GM21390 (cell line): Measurements from ENCODE around the gene MAP4K4.
"Not testable (repeated sequence)": the region's sequence is repeated elsewhere in the genome, so short reads cannot be mapped to it uniquely, and the experiment has no call there.

Experiments
- ATAC-seq: cut with Tn5 transposase; IDR thresholded peaks from one replicate; pipeline ENCODE4 v1.9.1; 2021; ENCODE audit not compliant: unreplicated experiment

The MAP4K4 gene

DNA sequence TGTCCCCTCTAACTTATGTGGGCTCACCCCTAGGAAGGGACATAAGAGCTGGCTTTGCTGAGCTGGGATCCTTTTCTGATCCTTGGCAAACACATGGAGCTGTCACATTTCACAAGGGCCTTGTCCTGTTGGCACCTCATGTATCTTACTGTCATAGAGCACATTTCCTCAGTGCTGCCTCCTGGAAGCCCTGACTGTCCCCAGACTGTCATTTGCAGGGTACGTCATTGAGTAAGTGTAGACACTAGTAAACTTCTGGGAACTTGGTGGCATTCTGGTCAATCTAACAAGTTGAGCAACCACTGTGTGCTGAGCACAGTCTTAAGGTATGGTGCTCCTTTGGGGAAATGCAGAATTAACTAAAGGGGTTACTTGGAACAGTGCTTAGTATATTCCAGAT, 199.8 kb downstream of the MAP4K4 start:
- no peak for ATAC-seq

DNA sequence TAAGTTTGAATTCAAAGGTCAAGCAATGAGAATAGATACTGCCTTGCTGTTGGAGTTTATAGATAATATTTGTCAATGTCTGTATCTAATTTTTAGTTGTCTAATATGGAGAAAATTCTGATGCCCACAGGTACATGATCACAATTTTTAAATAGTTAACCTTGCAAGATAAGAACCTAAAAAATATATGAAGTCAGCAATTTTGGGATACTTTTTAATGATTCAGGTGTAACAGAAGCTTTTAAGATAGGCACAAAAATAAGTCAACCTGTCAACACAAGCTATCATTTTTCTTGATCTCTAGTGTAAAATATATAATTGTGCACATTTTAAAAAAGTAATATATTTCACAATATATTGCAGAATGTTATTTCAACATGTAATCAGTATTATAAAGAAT, 201.8 kb downstream of the MAP4K4 start:
- ATAC-seq: no peak

DNA sequence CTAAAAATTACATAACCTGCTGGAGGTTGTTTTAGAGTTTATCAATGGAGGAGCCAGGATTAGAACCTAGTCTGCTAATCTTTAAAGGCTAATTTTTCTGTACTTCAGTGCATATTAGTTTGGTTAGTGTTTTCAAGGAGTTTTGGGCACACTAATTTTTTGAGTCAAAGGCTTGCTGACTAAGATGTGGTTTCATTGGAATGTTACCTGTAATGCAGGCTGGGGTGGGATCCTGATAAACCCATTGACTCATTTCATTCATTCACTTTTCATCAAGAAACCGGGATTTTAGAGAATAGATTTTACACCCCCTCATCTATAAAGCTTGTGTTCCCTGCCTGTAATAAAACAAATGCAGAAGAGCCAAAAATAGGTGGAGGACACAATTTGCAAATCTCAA, 202.4 kb downstream of the MAP4K4 start:
- no peak for ATAC-seq

DNA sequence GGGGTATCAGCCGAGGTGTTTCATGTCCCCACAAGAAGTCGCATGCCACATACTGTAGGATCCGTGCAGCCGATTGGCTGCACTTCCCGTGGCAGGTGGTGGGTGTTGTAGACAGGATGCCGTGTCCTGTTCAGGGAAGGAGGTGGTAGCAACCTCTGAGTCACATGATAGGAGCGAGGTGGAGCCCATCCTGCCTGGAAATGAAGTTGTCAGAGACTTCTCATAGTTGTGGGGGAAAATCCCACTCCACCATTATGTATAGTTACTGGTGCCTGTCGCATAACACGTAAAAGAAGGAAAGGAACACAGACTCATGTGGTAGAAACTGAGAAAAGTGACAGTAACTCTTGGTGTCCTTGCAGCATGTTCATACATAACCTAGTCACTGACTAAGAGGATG, 202.9 kb downstream of the MAP4K4 start:
- peak; percentile 61 for ATAC-seq

DNA sequence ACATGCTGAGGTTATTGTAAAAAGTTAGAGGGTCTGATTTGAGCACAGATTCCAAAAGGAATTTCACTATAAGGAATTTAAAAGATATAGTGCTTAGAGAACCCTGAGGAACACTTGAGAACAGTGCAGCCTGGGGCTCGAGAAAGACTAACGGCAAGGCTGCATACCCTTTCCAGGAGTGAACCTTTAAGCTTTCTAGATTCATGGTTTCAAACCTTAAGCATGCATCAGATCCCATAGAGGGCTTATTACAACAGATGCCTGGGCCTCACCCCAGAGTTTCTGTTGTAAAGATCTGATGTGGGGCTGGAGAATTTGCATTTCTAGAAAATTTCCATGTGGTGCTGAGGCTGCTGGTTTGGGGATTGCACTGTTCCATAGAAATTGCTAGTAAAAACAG, 203.7 kb downstream of the MAP4K4 start:
- ATAC-seq: no peak

DNA sequence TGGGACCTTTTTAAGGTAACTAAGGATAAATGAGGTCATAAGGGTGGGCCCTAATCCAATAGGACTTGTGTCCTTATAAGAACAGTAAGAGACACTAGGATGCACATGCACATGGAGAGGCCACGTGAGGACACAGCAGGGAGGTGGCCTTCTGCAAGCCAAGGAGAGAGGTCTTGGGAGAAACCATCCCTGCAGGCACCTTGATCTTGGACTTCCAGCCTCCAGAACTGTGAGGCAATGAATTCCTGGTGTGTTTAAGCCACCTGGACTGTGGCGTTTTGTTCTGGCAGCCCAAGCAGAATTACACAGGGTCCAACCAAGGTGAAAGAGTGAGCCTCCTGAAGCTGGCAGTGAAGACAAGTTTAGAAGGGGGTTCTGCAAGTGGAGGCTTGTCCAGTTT, 204.7 kb downstream of the MAP4K4 start:
- ATAC-seq: no peak

DNA sequence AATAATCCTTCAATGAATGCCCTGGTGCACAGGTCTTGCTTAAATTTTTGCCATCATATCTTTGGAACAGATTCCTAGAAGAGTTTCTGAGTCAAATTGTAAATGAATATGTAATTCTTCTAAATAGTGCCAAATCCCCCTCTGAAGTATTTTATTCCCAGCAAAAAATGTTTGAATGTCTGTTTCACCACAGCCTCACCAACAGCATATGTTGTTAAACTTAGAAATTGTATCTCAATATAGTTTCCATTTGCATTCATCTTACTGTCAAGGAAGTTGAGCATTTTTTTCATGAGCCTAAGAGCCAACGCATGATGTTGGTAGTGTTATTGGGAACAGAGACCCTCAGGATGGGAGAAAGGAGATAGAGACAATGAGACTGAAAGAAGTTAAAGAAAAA, 207.4 kb downstream of the MAP4K4 start:
- ATAC-seq: no peak

DNA sequence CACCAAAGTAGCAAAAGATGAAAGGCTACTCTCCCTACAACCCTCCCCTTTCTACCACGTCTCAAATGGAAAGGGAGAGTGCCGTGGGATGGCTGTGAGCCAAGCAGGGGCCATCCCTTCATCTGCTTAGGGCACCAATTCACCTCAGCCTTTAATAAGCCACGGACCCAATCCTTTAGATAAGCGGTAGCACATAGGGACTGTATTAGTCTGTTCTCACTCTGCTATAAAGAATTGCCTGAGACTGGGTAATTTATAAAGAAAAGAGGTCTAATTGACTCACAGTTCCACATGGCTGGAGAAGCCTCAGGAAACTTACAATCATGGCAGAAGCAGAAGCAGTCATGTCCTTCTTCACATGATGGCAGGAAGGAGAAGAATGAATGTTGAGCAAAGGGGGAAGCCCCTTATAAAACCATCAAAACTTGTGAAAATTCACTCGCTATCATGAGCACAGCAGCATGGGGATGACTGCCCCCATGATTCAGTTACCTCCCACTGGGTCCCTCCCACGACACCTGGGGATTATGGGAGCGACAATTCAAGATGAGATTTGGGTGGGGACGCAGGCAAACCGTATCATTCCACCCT, 208.3 kb downstream of the MAP4K4 start:
- ATAC-seq: no peak

DNA sequence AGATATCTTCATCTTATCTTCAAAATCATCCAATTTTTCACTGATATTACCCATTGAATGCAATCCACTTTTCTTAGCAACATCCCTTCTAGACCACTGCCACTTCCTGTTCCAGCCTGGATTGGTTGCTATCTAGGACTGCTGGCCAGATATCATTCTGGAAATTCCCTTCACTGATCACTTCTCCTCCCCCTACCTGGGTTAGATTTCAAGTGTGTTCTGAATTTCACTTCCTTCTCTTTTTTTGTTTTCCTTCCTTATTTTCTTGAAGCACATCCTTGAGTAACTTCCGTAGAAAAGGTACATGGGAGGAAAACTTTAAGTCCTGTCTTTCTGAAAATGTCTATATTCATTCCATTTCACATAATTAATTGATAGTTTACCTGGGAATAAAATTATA, 212.3 kb downstream of the MAP4K4 start:
- no peak for ATAC-seq

DNA sequence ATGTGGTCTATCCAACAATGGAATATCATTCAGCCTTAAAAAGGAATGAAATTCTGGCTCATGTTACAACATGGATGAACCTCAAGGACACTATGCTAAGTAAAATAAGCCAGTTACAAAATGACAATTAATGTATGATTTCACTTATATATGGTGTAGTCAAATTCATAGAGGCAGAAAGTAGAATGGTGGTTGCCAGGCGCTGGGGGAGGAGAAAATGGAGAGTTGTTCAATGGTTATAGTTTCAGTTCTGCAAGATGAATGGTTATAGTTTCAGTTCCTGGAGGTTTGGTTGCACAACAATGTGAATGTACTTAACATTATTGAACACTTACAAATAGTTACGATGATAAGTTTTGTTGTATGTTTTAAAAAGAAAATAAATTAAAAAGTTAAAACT, 215.0 kb downstream of the MAP4K4 start:
- ATAC-seq: peak; percentile 97

DNA sequence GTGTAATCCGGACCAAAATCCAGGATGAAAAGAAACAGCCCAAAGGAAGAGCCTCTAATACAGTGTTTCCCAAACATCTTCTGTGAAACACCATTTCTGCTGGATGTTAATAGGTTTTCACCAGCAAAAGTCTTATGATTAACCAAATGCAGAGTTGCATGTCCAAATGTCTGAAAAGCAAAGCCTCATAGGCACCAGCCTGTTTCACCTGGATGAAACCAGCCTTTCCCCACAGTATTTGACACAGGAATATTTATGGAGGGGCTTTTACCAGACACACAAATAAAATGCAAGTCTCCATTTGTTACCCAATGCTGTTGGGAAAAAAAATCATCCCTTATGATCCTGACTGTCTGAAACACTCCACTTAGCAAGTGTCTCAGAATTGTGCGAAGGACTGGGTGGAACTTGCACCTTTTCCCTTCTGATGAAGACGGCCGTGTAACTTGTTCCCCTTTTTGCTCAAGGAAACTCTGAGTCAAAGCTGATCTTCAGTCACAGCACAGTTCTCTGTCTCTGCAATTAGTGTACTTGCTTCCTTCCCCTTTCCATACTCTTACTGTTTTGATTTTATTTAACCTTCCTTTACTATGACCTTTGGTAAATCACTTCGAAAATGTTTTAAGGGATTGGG, 223.9 kb downstream of the MAP4K4 start:
- ATAC-seq: no peak

DNA sequence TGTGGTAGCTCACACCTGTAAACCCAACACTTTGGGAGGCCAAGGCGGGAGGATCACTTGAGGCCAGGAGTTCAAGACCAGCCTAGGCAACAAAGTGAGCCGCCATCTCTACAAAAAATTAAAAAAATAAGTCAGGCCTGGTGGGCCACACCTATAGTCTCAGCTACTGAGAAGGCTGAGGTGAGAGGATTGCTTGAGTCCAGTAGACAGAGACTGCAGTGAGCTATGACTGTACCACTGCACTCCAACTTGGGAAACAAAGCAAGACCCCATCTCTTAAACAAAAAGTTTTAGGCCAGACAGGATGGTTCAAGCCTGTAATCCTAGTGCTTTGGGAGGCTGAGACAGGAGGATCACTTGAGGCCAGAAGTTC, 224.4 kb downstream of the MAP4K4 start:
- ATAC-seq: no peak

DNA sequence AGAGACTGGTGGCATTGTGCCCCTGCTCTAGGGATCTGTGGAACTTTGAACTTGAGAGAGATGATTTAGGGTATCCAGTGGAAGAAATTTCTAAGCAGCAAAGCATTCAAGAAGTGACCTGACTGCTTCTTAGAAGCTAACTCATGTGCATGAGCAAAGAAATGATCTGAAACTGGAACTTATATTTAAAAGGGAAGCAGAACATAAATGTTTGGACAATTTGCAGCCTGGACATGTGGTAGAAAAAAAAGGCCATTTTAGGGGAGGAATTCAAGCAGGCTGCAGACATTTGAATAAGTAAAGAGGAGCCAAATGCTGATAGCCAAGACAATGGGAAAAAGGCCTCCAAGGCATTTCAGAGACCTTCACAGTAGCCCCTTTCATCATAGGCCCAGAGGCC, 226.8 kb downstream of the MAP4K4 start:
- ATAC-seq: not testable (repeated sequence)

DNA sequence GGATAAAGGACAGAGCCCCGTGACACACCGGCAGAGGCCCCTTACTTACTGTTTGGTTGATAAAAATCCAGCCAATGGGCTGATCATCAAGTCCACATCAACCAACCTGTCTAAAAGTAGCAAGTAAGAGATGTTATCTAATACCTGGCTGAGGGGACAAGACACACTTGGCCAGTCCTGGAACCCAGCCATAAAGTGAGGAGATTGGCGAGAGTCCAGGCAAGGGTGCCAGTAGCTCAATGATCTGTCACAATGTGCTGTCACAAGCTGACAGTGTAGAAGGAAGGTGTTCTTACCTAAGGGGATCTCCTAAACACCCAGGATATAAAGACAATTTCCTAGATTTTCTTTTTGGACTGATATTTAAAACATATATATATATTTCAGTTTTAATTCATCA, 232.5 kb downstream of the MAP4K4 start:
- ATAC-seq: no peak

DNA sequence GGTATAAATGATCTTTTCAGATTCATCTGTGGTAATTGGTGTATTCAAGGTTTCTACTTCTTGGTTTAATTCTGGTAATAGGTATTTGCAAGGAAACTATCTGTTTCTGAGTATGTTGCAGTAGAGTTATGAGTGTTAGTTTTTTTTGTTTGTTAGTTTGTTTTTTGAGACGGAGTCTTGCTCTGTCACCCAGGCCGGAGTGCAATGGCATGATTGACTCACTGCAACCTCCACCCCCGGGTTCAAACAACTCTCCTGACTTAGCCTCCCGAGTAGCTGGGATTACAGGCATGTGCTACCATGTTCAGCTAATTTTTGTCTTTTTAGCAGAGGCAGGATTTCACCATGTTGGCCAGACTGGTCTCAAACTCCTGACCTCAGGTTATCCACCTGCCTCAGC, 233.3 kb downstream of the MAP4K4 start:
- ATAC-seq: no peak

DNA sequence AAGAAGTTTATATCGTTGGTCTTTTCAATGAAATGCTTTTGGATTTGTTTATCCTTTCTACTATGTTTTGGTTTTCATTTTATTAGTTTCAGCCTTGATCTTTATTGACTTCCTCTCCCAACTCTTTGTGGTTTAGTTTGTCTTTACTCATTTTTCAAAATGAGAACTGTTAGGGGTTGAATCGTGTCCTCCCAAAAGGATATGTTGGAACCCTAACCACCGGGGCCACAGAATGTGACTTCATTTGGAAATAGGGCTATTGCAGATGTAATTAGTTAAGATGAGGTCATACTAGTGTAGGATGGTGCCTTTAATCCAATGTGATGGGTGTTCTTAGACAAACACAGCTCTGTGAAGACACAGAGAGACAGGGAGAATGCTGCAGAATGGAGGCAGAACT, 233.9 kb downstream of the MAP4K4 start:
- no peak for ATAC-seq

DNA sequence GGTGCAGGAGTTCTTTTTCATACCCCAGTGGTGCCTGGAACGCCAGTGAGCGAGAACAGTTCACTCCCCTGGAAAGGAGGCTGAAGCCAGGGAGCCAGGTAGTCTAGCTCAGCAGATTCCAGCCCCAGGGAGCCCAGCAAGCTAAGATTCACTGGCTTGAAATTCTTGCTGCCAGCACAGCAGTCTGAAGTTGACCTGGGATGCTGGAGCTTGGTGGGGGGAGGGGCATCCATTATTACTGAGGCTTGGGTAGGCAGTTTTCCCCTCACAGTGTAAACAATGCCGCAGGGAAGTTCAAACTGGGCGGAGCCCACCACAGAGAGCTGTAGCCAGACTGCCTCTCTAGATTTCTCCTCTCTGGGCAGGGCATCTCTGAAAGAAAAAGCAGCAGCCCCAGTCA, 238.3 kb downstream of the MAP4K4 start:
- not testable (repeated sequence) for ATAC-seq

DNA sequence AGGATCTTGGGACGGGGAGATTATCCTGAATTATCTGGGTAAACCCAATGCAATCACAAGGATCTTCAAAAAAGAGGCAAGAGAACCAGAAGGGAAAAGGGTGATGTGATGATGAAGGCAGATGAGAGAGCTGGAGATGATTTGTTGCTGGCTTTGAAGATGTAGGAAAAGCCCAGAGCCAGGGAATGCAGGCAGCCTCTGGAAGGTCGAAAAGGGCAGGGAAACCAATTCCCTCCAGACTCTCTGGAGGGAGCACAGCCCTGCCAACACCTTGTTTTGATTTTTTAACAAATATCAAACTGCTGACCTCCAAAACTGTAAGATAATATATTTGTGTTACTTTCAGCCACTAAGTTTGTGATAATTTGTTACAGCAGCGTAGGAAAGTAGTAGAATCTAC, 245.3 kb downstream of the MAP4K4 start:
- no peak for ATAC-seq
